Neuron (in vitro differentiated cells): ENCODE results near the gene XCR1.
"Not testable (repeated sequence)": the region's sequence is repeated elsewhere in the genome, so short reads cannot be mapped to it uniquely, and the experiment has no call there.

Source experiments
- H2AFZ ChIP-seq: one replicate; pipeline ENCODE4 v1.6.1; 2013; ENCODE audit warnings: low read depth, mild to moderate bottlenecking, inconsistent platforms, low read length, moderate library complexity
- H3K27me3 ChIP-seq: one replicate; pipeline ENCODE4 v1.6.1; 2013; ENCODE audit warnings: low read length; ENCODE audit not compliant: insufficient read depth
- H3K36me3 ChIP-seq: one replicate; pipeline ENCODE4 v1.6.1; 2013; ENCODE audit warnings: low read length; ENCODE audit not compliant: insufficient read depth
- H3K4me1 ChIP-seq: one replicate; pipeline ENCODE4 v1.6.1; 2013; ENCODE audit warnings: low read length; ENCODE audit not compliant: insufficient read depth
- H3K4me3 ChIP-seq: 2 replicates; pipeline ENCODE4 v1.5.1; 2013; ENCODE audit warnings: mild to moderate bottlenecking, low read length, moderate library complexity
- H3K9me3 ChIP-seq: one replicate; pipeline ENCODE4 v1.6.1; 2013; ENCODE audit warnings: low read length

The XCR1 gene

DNA sequence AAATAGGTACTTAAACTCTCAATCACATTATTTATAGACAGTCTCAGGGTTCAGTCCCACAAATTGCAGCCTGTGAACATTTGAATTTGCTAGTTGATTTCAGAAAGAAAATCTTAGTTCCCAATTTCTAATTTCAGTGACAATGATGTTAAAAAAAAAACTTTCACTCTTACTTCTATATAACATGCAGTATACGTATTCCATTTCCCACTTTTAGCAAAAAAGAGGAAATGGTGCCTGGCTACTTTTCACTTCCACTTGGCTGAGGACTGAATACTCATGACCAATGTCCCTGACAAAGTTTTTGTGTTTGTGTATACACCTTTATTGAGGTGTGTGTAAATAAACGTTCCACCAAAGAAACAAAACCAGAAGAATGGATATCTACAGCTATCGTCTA lies 32.1 kb upstream of the XCR1 start:
- Histone ChIP-seq H3K9me3 (no peaks in the 10 kb centered on the region), H3K36me3 (no peaks in the 10 kb centered on the region), H2AFZ (no peak overlapping the region), H3K4me1 (no peaks in the 10 kb centered on the region), H3K4me3 (no peak overlapping the region), H3K27me3 (peaks cover 4% of the 10 kb centered on the region)

DNA sequence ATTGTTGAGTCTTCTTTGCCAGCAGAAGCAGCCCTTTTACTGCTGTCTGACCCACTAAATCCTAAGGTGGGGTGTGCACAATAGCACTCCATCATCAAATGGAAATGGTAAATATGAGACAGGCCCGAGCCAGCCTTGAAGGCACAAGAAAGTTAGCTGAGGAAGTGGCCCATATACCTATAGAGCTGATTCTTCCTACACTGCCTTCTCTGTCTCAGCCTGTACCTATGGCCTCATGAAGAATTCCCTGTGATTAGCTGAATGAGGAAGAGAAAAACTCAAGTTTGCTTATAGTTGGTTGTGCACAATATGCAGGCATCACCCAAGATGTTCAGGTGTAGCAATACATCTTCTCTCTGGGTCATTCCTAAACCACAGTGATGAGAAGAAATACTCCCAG lies 31.7 kb upstream of the XCR1 start:
- Histone ChIP-seq H2AFZ (no peak overlapping the region), H3K4me3 (no peak overlapping the region), H3K36me3 (no peaks in the 10 kb centered on the region), H3K4me1 (no peaks in the 10 kb centered on the region), H3K9me3 (no peaks in the 10 kb centered on the region), H3K27me3 (peaks cover 4% of the 10 kb centered on the region)

DNA sequence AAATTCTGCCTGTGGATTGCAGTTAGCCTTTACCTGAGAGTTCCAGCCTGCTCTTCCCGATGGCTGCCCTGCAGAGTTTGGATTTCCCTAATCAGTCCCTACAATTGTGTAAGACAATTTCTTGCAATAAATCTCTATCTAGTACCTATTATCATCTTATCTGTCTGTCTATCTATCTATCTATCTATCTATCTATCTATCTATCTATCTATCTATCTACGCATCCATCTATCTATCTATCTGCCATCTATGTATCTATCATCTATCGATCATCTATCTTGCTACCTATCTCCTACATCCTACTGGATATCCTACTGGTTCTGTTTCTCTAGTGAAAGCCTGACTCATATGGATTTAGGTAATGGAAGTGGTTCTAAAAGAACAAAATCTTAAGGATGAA lies 30.4 kb upstream of the XCR1 start:
- Histone ChIP-seq H3K9me3 (no peaks in the 10 kb centered on the region), H3K4me3 (no peak overlapping the region), H3K36me3 (no peaks in the 10 kb centered on the region), H3K4me1 (no peaks in the 10 kb centered on the region), H3K27me3 (peaks cover 4% of the 10 kb centered on the region), H2AFZ (no peak overlapping the region)

DNA sequence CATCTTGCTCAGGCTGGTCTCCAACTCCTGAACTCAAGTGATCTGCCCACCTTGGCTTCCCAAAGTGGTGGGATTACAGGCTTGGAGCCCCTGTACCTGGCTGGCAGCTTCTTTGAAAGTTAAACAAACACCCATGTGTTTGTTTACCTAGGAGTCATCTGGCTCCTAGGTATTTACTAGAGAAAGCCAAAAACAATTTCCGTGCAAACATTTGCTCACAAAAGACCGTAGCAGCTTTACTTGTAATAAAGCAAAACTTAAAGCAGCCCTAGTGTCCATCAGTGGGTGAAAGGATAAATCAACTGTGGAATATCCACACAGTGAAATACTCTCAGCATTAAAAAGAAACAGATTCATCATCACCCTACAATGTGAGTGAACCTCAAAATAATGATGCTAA lies 29.4 kb upstream of the XCR1 start:
- H2AFZ ChIP-seq, result no peak overlapping the region
- H3K36me3 ChIP-seq, result no peaks in the 10 kb centered on the region
- H3K9me3 ChIP-seq, result no peaks in the 10 kb centered on the region
- H3K4me3 ChIP-seq, result no peak overlapping the region
- H3K27me3 ChIP-seq, result peaks cover 4% of the 10 kb centered on the region
- no peaks in the 10 kb centered on the region for H3K4me1 ChIP-seq

DNA sequence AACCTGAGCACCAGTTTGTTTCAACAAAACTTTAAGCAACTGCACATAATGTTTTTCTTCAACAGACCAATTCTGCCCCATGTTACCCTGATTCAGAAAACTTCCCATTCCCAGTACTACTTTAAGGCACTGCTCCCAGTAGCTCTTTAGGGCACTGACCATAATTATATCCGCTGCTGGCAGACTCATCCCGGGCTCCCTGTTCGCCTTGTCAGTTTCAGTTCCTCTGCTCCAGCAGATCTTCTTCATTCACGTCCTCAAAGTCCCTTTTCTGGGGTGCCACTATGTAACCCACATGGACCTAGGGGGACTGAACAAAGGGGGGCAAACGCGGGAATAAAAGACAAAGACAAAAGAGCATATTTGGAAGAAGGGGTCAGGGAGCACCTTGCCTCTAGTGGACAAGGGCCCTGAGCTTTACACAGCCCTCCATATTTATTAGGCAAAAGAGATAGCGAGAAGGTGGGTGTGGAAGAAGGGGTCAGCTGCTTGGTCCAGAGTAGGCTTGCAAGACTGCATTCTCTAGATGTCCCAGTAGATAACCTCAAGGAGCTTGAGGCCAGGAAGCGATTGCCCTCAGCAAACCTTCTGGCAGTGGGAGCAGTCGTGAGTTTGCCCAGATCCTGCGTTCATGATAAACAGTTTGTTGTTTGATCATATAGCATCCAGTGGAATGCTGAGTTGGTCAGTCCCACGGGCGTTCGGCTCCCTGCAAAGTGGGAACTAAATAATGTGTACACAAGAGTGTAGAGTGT lies 26.7 kb upstream of the XCR1 start:
- H3K4me1 ChIP-seq, H3K27me3 ChIP-seq, H3K9me3 ChIP-seq, H3K36me3 ChIP-seq, H3K4me3 ChIP-seq, H2AFZ ChIP-seq: not testable (repeated sequence)

DNA sequence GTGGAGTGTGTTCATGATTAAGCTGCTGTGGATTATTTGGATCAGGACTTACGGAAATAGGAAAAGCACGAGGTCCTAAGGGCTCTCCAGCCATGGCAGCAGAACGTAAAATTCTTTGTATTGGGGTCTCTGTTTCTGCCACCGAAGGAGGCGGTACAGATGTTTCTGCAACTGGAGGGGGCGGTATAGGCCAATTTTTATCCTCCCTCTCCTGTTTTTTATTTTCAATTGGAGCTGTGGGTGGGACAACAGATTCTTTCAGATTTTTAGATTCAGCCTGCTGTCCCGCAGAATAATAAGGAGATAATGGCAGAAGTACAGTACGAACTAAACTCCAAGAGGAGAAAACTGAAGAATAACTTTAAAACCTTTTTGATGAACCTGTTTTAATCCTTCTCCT lies 26.0 kb upstream of the XCR1 start:
- not testable (repeated sequence) for H3K4me3 ChIP-seq, H3K36me3 ChIP-seq, H3K4me1 ChIP-seq, H3K27me3 ChIP-seq, H2AFZ ChIP-seq, H3K9me3 ChIP-seq

DNA sequence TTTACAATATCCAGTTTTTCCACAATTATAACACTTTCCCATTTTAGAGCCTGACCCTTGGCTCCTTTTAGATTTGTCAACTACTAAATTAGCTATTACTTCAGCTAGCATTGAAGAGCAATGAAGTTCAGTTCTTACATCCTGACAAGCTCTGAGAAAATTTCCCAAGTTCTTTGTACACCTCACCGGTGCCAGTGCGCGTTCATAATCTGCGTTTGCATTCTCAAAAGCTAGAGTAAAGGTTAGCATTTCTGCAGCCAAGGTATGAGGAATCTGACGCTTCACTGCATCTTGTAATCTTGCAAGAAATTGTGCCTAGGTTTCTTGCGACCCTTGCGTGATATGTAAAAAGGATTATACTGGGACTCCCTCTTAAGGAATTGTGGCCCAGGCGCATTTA lies 25.2 kb upstream of the XCR1 start:
- no peaks in the 10 kb centered on the region for H3K4me1 ChIP-seq
- H3K4me3 ChIP-seq, result no peak overlapping the region
- H3K36me3 ChIP-seq, result no peaks in the 10 kb centered on the region
- no peak overlapping the region for H2AFZ ChIP-seq
- peaks cover 4% of the 10 kb centered on the region for H3K27me3 ChIP-seq
- H3K9me3 ChIP-seq, result no peaks in the 10 kb centered on the region

DNA sequence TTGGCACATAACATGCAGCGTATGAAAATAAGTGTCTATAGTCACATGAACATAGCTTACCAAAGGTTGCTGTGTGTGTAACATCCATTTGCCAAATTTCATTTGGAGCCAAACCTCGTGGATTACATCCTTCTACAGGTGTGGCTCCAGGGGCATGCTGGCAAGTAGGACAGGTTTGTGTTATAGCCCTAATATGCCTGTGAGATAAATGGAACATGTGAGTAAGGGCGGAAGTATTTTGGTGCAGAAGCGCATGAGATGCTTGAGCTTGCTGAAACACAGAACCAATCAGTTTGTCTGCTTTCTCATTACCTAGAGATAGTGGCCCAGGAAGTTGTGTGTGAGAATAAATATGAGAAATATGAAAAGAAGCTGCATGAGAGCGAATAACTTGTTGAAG lies 21.8 kb upstream of the XCR1 start:
- H3K4me1 ChIP-seq, result no peaks in the 10 kb centered on the region
- H3K9me3 ChIP-seq, result no peaks in the 10 kb centered on the region
- H3K36me3 ChIP-seq, result no peaks in the 10 kb centered on the region
- H3K4me3 ChIP-seq, result no peak overlapping the region
- no peak overlapping the region for H2AFZ ChIP-seq
- H3K27me3 ChIP-seq, result no peaks in the 10 kb centered on the region

DNA sequence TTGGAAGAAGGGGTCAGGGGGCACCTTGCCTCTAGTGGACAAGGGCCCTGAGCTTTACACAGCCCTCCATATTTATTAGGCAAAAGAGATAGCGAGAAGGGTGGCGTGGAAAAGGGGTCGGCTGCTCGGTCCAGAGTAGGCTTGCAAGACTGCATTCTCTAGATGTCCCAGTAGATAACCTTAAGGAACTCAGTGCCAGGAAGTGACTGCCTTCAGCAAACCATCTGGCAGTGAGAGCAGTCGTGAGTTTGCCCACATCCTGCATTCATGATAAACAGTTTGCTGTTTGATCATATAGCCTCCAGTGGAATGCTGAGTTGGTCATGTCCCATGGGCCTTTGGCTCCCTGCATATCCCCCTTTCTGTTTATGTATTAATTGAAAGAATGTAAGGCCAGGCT lies 18.9 kb upstream of the XCR1 start:
- H3K36me3 ChIP-seq, H2AFZ ChIP-seq, H3K27me3 ChIP-seq, H3K9me3 ChIP-seq, H3K4me1 ChIP-seq, H3K4me3 ChIP-seq: not testable (repeated sequence)

DNA sequence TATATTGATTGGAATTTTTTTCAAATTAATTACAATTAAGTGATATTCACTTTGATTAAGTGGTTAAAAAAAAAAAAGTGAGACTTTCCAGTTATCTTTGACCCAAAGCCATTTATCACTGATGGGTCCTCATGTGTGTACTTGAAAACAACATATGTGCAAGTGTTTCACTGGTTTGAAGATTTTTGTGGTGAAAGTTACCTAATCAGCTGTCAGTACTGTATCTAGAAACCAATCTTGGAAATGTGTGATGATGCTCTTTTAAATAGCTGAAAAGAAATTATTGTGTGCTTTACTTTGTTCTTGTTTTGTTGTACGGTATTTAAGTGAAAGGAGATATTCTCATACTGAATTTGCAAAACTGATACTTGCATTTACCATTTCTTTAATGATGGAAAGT lies 11.6 kb upstream of the XCR1 start:
- Histone ChIP-seq H2AFZ (no peak overlapping the region), H3K36me3 (no peaks in the 10 kb centered on the region), H3K4me1 (no peaks in the 10 kb centered on the region), H3K27me3 (peaks cover 2% of the 10 kb centered on the region), H3K4me3 (no peak overlapping the region), H3K9me3 (no peaks in the 10 kb centered on the region)

DNA sequence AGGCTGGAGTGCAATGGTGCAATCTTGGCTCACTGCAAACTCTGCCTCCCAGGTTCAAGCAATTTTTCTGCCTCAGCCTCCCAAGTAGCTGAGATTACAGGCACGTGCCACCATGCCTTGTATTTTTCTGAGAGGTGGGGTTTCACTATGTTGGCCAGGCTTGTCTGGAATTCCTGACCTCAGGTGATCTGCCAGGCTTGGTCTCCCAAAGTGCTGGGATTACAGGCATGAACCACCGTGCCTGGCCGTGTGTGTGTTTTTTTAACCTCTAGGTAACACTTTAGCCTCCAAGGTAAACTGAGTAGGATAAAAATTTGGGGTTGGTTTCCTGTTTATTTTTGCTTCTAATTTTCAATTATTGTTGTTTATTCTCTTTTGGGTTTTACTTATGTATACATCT lies 10.8 kb upstream of the XCR1 start:
- H3K4me1 ChIP-seq, H3K27me3 ChIP-seq, H3K9me3 ChIP-seq, H2AFZ ChIP-seq, H3K36me3 ChIP-seq, H3K4me3 ChIP-seq: not testable (repeated sequence)

DNA sequence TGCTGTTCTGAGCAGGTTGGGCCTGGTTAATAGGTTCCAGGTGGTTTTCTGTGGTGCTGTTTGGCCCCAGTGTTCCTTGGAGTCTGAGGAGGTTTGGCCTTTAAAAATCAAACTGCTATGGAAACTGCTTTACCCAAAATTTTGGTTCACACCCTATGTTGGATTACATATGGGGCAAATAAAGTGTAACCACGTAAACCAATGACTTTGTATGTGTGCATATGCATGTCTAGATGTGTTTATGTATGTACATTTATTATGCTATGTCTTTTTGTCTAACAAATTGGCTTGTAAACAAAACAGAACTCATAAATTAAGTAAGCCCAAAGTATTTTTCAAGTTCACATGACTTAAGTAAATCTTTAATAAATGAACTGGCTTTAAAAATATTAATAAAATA lies 8.9 kb upstream of the XCR1 start:
- Histone ChIP-seq H3K27me3 (peaks cover 2% of the 10 kb centered on the region), H3K4me1 (no peaks in the 10 kb centered on the region), H3K9me3 (no peaks in the 10 kb centered on the region), H3K4me3 (no peak overlapping the region), H2AFZ (no peak overlapping the region), H3K36me3 (no peaks in the 10 kb centered on the region)

DNA sequence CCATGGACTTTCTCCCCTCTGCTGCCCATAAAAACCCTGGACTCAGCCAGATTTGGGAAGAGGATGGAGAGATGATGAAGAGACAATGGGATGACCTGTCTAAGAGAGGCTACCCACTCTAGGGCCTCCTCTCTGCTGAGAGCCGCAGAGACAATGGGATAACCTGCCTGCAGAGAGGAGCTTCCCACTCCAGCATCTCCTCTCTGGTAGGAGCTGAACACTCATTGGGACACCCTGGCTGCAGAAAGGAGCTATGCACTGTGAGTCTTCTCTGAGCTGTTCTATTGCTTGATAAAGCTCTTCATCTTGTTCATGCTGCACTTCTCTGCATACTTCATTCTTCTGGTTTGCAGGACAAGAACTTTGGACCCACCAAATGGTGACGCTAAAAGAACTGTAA lies 4.5 kb upstream of the XCR1 start:
- Histone ChIP-seq H3K4me1 (no peaks in the 10 kb centered on the region), H2AFZ (no peak overlapping the region), H3K4me3 (no peak overlapping the region), H3K36me3 (no peaks in the 10 kb centered on the region), H3K9me3 (no peaks in the 10 kb centered on the region), H3K27me3 (peaks cover 2% of the 10 kb centered on the region)

DNA sequence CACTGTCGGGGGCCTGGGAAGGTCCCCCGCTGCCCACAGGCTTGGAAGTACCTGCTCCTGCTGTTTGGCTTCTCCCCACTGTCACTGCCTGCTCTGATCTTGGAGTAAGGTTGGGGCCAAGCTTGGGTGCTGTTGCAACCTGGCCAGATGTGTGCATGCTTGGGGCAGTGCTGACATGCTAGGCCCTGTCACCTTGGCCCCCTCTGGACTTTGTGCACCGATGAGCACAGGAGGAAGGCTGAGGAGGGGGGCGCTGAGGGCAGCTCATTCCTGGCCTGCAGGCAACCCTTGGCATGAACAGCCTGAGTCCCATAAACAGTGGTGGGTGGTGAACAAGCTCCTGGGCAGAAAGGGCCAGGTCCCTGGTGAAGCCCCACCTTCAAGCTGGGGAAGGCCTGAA lies 4.0 kb upstream of the XCR1 start:
- Histone ChIP-seq H3K27me3 (peaks cover 2% of the 10 kb centered on the region), H3K9me3 (no peaks in the 10 kb centered on the region), H3K4me3 (no peak overlapping the region), H3K4me1 (no peaks in the 10 kb centered on the region), H2AFZ (no peak overlapping the region), H3K36me3 (no peaks in the 10 kb centered on the region)
